Non-pigmented ciliary epithelial cell (primary cell): ENCODE measurements around the gene CNBD2.
"Not testable (repeated sequence)": the region's sequence is repeated elsewhere in the genome, so short reads cannot be mapped to it uniquely, and the experiment has no call there.

Experiments
- DNase-seq: peaks from one replicate; pipeline ENCODE4 v3.0.0-alpha.2; 2010; ENCODE audit warnings: low read depth

CNBD2 gene

GRCh38 chr20:35967979-35968640 lies at the start of gene CNBD2:
Gene CNBD2 (plus strand): TSS chr20:35968590. CDS start chr20:35968763, 173 bp downstream.
- DNase-seq: no peak

GRCh38 chr20:35920523-35920922 lies 47.9 kb upstream of the CNBD2 start:
- DNase-seq: no peak

GRCh38 chr20:35929301-35929700 lies 39.1 kb upstream of the CNBD2 start:
- no peak for DNase-seq

- no peak for DNase-seq
Measured at GRCh38 chr20:35934050-35934449, 34.3 kb upstream of the CNBD2 start.

- DNase-seq: no peak
Measured at GRCh38 chr20:35939264-35939663, 29.1 kb upstream of the CNBD2 start.

- no peak for DNase-seq
Measured at GRCh38 chr20:35941620-35942019, 26.8 kb upstream of the CNBD2 start.

GRCh38 chr20:35942243-35942642 lies 26.1 kb upstream of the CNBD2 start:
- no peak for DNase-seq

- DNase-seq: no peak
Measured at GRCh38 chr20:35947489-35947888, 20.9 kb upstream of the CNBD2 start.

- no peak for DNase-seq
Measured at GRCh38 chr20:35947907-35948306, 20.5 kb upstream of the CNBD2 start.

- no peak for DNase-seq
Measured at GRCh38 chr20:35950093-35950492, 18.3 kb upstream of the CNBD2 start.

- not testable (repeated sequence) for DNase-seq
Measured at GRCh38 chr20:35952080-35952479, 16.3 kb upstream of the CNBD2 start.

GRCh38 chr20:35952480-35953386 lies 15.7 kb upstream of the CNBD2 start:
- DNase-seq: no peak

- DNase-seq: no peak
Measured at GRCh38 chr20:35953387-35954199, 14.8 kb upstream of the CNBD2 start.

- peak; percentile 78 for DNase-seq
Measured at GRCh38 chr20:35954200-35954906, 14.0 kb upstream of the CNBD2 start, which contains the start of gene SCAND1. Gene SCAND1 (minus strand): TSS chr20:35954502. CDS start chr20:35954284, 218 bp downstream.

GRCh38 chr20:35954907-35955251 lies 13.5 kb upstream of the CNBD2 start:
- peak; percentile 9 for DNase-seq

GRCh38 chr20:35956616-35957015 lies 11.8 kb upstream of the CNBD2 start:
- no peak for DNase-seq

- DNase-seq: not testable (repeated sequence)
Measured at GRCh38 chr20:35959291-35959690, 9.1 kb upstream of the CNBD2 start.

- no peak for DNase-seq
Measured at GRCh38 chr20:35963878-35964277, 4.5 kb upstream of the CNBD2 start.

GRCh38 chr20:35968930-35969329 lies 540 bp downstream of the CNBD2 start:
- DNase-seq: no peak

GRCh38 chr20:35971981-35972380 lies 3.6 kb downstream of the CNBD2 start:
- no peak for DNase-seq

GRCh38 chr20:35972462-35972861 lies 4.1 kb downstream of the CNBD2 start:
- no peak for DNase-seq

GRCh38 chr20:35974256-35974655 lies 5.9 kb downstream of the CNBD2 start:
- DNase-seq: no peak
